HEK293 (cell line): ENCODE measurements around the gene CCDC85C.

Source experiments
- PRDM1 ChIP-seq: fragments of 450-650 bp; formaldehyde crosslinking; IDR thresholded peaks from 2 replicates; pipeline ENCODE4; 2016; ENCODE audit warnings: missing biosample characterization, missing genetic modification characterization
- YY1 ChIP-seq: fragments of 450-650 bp; formaldehyde crosslinking; IDR thresholded peaks from 2 replicates; pipeline ENCODE4 v1.5.1; 2018; ENCODE audit warnings: missing biosample characterization, missing genetic modification characterization
- ZBTB20 ChIP-seq: fragments of 450-650 bp; formaldehyde crosslinking; IDR thresholded peaks from 2 replicates; pipeline ENCODE4 v1.5.1; 2016; ENCODE audit warnings: missing biosample characterization, missing genetic modification characterization
- ZNF24 ChIP-seq: fragments of 450-650 bp; formaldehyde crosslinking; IDR thresholded peaks from 2 replicates; pipeline ENCODE4 v1.5.1; 2016; ENCODE audit warnings: missing biosample characterization, missing genetic modification characterization
- ZNF274 ChIP-seq, 2 experiments: fragments of 200-500 bp in 1 of 2; fragments of 450-650 bp in 1 of 2; sonication (Bioruptor generic) in 1 of 2; formaldehyde crosslinking in 1 of 2; IDR thresholded peaks; 2 replicates each; pipeline versions ENCODE4 v1.5.1 to v1.6.1; 2014 to 2016; ENCODE audit warnings: borderline replicate concordance in 1 of 2, inconsistent platforms in 1 of 2, low read length in 1 of 2, missing biosample characterization in 1 of 2, missing genetic modification characterization in 1 of 2
- ZNF560 ChIP-seq: fragments of 450-650 bp; formaldehyde crosslinking; IDR thresholded peaks from 2 replicates; pipeline ENCODE4 v1.5.1; 2017; ENCODE audit warnings: missing biosample characterization, missing genetic modification characterization, borderline replicate concordance
- ZNF830 ChIP-seq: fragments of 450-650 bp; IDR thresholded peaks from 2 replicates; pipeline ENCODE4 v1.5.0; 2018; ENCODE audit warnings: missing biosample characterization, missing genetic modification characterization, low read depth, mild to moderate bottlenecking, moderate library complexity
- TF ChIP-seq, protein P1 (sequence below): fragments of 450-650 bp; formaldehyde crosslinking; IDR thresholded peaks from 2 replicates; pipeline ENCODE4 v1.5.1; 2016; ENCODE audit warnings: missing biosample characterization, missing genetic modification characterization
- TF ChIP-seq, protein P2 (sequence below): fragments of 450-650 bp; formaldehyde crosslinking; IDR thresholded peaks from 2 replicates; pipeline ENCODE4 v1.5.1; 2016; ENCODE audit warnings: missing biosample characterization, missing genetic modification characterization
- TF ChIP-seq, protein P3 (sequence below): fragments of 450-650 bp; formaldehyde crosslinking; IDR thresholded peaks from 2 replicates; pipeline ENCODE4 v1.5.1; 2016; ENCODE audit warnings: missing biosample characterization, missing genetic modification characterization

DNA sequence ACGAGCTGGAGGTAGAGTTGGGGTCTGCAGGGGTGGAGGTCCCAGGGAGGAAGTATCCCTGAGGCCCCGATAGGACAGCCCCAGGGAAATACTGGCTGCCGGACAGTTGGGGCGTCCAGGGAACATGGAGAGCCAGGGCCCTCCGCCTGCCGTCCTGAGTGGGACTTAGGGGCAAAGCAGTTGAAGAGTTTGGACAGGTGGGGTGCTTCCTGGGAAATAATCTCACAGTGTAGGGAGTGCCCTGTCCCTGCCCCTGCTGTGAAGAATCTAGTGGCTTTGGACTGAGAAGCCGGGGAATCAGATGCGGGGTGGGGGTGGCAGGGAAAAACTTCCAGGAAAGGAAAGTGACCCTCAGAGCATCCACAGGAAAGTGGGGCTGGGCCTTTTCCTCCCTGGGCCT lies 31.1 kb upstream of the CCDC85C start:
- TF ChIP-seq ZNF24 (tag by site-specific recombination) (no peak), ZNF560 (tag by site-specific recombination) (no peak), PRDM1 (tag by site-specific recombination) (no peak), ZBTB20 (no peak), ZNF830 (tag by site-specific recombination) (no peak), ZNF274 (IDR thresholded peaks at IDR 0.05; ENCODE audit: low read length) (no peak), ZNF274 (tag by site-specific recombination; IDR thresholded peaks at IDR 0.05; ENCODE audit: borderline replicate concordance) (no peak), YY1 (tag by site-specific recombination) (no peak)
- TF ChIP-seq, protein P1, sequence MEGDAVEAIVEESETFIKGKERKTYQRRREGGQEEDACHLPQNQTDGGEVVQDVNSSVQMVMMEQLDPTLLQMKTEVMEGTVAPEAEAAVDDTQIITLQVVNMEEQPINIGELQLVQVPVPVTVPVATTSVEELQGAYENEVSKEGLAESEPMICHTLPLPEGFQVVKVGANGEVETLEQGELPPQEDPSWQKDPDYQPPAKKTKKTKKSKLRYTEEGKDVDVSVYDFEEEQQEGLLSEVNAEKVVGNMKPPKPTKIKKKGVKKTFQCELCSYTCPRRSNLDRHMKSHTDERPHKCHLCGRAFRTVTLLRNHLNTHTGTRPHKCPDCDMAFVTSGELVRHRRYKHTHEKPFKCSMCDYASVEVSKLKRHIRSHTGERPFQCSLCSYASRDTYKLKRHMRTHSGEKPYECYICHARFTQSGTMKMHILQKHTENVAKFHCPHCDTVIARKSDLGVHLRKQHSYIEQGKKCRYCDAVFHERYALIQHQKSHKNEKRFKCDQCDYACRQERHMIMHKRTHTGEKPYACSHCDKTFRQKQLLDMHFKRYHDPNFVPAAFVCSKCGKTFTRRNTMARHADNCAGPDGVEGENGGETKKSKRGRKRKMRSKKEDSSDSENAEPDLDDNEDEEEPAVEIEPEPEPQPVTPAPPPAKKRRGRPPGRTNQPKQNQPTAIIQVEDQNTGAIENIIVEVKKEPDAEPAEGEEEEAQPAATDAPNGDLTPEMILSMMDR (tag by site-specific recombination): no peak
- TF ChIP-seq, protein P2, sequence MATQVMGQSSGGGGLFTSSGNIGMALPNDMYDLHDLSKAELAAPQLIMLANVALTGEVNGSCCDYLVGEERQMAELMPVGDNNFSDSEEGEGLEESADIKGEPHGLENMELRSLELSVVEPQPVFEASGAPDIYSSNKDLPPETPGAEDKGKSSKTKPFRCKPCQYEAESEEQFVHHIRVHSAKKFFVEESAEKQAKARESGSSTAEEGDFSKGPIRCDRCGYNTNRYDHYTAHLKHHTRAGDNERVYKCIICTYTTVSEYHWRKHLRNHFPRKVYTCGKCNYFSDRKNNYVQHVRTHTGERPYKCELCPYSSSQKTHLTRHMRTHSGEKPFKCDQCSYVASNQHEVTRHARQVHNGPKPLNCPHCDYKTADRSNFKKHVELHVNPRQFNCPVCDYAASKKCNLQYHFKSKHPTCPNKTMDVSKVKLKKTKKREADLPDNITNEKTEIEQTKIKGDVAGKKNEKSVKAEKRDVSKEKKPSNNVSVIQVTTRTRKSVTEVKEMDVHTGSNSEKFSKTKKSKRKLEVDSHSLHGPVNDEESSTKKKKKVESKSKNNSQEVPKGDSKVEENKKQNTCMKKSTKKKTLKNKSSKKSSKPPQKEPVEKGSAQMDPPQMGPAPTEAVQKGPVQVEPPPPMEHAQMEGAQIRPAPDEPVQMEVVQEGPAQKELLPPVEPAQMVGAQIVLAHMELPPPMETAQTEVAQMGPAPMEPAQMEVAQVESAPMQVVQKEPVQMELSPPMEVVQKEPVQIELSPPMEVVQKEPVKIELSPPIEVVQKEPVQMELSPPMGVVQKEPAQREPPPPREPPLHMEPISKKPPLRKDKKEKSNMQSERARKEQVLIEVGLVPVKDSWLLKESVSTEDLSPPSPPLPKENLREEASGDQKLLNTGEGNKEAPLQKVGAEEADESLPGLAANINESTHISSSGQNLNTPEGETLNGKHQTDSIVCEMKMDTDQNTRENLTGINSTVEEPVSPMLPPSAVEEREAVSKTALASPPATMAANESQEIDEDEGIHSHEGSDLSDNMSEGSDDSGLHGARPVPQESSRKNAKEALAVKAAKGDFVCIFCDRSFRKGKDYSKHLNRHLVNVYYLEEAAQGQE (tag by site-specific recombination): no peak
- TF ChIP-seq, protein P3, sequence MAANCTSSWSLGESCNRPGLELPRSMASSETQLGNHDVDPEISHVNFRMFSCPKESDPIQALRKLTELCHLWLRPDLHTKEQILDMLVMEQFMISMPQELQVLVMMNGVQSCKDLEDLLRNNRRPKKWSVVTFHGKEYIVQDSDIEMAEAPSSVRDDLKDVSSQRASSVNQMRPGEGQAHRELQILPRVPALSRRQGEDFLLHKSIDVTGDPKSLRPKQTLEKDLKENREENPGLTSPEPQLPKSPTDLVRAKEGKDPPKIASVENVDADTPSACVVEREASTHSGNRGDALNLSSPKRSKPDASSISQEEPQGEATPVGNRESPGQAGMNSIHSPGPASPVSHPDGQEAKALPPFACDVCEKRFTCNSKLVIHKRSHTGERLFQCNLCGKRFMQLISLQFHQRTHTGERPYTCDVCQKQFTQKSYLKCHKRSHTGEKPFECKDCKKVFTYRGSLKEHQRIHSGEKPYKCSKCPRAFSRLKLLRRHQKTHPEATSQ (tag by site-specific recombination): no peak
